Amygdala (tissue), 56 donors: Measurements from ENCODE around the gene ITSN1.
A peak's percentile ranks its signal among the peaks of the same experiment; 100 is the strongest.

Source experiments
- DNase-seq, 56 donors: peaks; one replicate each; lab custom pipeline; 2025; lab: John Stamatoyannopoulos, UW

Gene ITSN1

GRCh38 chr21:33875026-33875695 is 232.9 kb downstream of the ITSN1 start:
- DNase-seq = no peak

- DNase-seq = no peak
These were observed 236.5 kb downstream of the ITSN1 start for GRCh38 chr21:33878824-33879223.

GRCh38 chr21:33880626-33881025 is 238.3 kb downstream of the ITSN1 start:
- DNase-seq = no peak

- no peak for DNase-seq
These were observed 239.6 kb downstream of the ITSN1 start for GRCh38 chr21:33881689-33882440.

- DNase-seq = no peak
These were observed 240.8 kb downstream of the ITSN1 start for GRCh38 chr21:33883118-33883517.

GRCh38 chr21:33884376-33885171 is 242.3 kb downstream of the ITSN1 start:
- DNase-seq = no peak

GRCh38 chr21:33885172-33885514 is 242.8 kb downstream of the ITSN1 start:
- DNase-seq = no peak

GRCh38 chr21:33886321-33886720 is 244.0 kb downstream of the ITSN1 start:
- DNase-seq = no peak

GRCh38 chr21:33890187-33890586 is 247.9 kb downstream of the ITSN1 start:
- DNase-seq = no peak

GRCh38 chr21:33892853-33893252 is 250.6 kb downstream of the ITSN1 start:
- DNase-seq = no peak

- DNase-seq = no peak
These were observed 251.6 kb downstream of the ITSN1 start for GRCh38 chr21:33893917-33894316.

GRCh38 chr21:33894736-33895288 is 252.5 kb downstream of the ITSN1 start:
- peak in 51 of 56 donors; percentile 5 to 75 (median 51) for DNase-seq

- no peak for DNase-seq
These were observed 253.1 kb downstream of the ITSN1 start for GRCh38 chr21:33895356-33895755.

GRCh38 chr21:33896691-33897090 is 254.4 kb downstream of the ITSN1 start:
- no peak for DNase-seq

- DNase-seq = no peak
These were observed 254.8 kb downstream of the ITSN1 start for GRCh38 chr21:33897098-33897497.

GRCh38 chr21:33897739-33898138 is 255.4 kb downstream of the ITSN1 start:
- no peak for DNase-seq

GRCh38 chr21:33898586-33898985 is 256.3 kb downstream of the ITSN1 start:
- DNase-seq = no peak

GRCh38 chr21:33899199-33899598 is 256.9 kb downstream of the ITSN1 start:
- no peak for DNase-seq

GRCh38 chr21:33901412-33902288 is 259.3 kb downstream of the ITSN1 start:
- DNase-seq = peak in 32 of 56 donors; percentile 3 to 52 (median 17)

GRCh38 chr21:33902349-33902748 is 260.0 kb downstream of the ITSN1 start:
- no peak for DNase-seq
